ENCODE data around the gene PTPRD. TPM values are rescaled to one million over a fixed set of nuclear protein-coding genes. Genes with fewer than 3 reads are reported as not detected.

The PTPRD gene
- total RNA-seq, 1 experiment from 2014 or later = 69.6 TPM

GRCh38 chr9:8733131-8733954 lies 1879.5 kb downstream of the PTPRD start:
- Mint-ChIP-seq H3K4me1 (peaks cover 47% of the 10 kb centered on the region), H3K27me3 (ENCODE audit: low read depth) (no peaks in the 10 kb centered on the region), H3K9me3 (no peaks in the 10 kb centered on the region), H3K27ac (peak overlapping the region; percentile 95), H3K4me3 (peak overlapping the region; percentile 51), H3K36me3 (no peaks in the 10 kb centered on the region)
- CTCF ChIA-PET = interaction anchor here (1.1 kb wide), 1 partner anchor 163 kb away, joined by 5 read pairs; no protein-coding TSS in a partner anchor
- DNase-seq (ENCODE audit: low spot score) (peak; percentile 45), ATAC-seq (peak; percentile 90)
- TF ChIP-seq CREB1 (CRISPR knock-in tag; IDR thresholded peaks at IDR 0.05) (no peak), SP1 (CRISPR knock-in tag; conservative IDR thresholded peaks at IDR 0.05) (0 out of 2 replicates have a peak, but pooled peaks have one; percentile 18), ETV6 (CRISPR knock-in tag; IDR thresholded peaks at IDR 0.05) (0 out of 2 replicates have a peak, but pooled peaks have one; percentile 44), FOXK1 (CRISPR knock-in tag; IDR thresholded peaks at IDR 0.05) (0 out of 2 replicates have a peak, but pooled peaks have one; percentile 27)
- TF ChIP-seq, protein P1, sequence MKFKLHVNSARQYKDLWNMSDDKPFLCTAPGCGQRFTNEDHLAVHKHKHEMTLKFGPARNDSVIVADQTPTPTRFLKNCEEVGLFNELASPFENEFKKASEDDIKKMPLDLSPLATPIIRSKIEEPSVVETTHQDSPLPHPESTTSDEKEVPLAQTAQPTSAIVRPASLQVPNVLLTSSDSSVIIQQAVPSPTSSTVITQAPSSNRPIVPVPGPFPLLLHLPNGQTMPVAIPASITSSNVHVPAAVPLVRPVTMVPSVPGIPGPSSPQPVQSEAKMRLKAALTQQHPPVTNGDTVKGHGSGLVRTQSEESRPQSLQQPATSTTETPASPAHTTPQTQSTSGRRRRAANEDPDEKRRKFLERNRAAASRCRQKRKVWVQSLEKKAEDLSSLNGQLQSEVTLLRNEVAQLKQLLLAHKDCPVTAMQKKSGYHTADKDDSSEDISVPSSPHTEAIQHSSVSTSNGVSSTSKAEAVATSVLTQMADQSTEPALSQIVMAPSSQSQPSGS (CRISPR knock-in tag; IDR thresholded peaks at IDR 0.05; ENCODE audit: borderline replicate concordance, low read depth) = no peak
- TF ChIP-seq, protein P2, sequence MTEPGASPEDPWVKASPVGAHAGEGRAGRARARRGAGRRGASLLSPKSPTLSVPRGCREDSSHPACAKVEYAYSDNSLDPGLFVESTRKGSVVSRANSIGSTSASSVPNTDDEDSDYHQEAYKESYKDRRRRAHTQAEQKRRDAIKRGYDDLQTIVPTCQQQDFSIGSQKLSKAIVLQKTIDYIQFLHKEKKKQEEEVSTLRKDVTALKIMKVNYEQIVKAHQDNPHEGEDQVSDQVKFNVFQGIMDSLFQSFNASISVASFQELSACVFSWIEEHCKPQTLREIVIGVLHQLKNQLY (CRISPR knock-in tag; IDR thresholded peaks at IDR 0.05) = no peak
- TF ChIP-seq, protein P3, sequence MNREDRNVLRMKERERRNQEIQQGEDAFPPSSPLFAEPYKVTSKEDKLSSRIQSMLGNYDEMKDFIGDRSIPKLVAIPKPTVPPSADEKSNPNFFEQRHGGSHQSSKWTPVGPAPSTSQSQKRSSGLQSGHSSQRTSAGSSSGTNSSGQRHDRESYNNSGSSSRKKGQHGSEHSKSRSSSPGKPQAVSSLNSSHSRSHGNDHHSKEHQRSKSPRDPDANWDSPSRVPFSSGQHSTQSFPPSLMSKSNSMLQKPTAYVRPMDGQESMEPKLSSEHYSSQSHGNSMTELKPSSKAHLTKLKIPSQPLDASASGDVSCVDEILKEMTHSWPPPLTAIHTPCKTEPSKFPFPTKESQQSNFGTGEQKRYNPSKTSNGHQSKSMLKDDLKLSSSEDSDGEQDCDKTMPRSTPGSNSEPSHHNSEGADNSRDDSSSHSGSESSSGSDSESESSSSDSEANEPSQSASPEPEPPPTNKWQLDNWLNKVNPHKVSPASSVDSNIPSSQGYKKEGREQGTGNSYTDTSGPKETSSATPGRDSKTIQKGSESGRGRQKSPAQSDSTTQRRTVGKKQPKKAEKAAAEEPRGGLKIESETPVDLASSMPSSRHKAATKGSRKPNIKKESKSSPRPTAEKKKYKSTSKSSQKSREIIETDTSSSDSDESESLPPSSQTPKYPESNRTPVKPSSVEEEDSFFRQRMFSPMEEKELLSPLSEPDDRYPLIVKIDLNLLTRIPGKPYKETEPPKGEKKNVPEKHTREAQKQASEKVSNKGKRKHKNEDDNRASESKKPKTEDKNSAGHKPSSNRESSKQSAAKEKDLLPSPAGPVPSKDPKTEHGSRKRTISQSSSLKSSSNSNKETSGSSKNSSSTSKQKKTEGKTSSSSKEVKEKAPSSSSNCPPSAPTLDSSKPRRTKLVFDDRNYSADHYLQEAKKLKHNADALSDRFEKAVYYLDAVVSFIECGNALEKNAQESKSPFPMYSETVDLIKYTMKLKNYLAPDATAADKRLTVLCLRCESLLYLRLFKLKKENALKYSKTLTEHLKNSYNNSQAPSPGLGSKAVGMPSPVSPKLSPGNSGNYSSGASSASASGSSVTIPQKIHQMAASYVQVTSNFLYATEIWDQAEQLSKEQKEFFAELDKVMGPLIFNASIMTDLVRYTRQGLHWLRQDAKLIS (CRISPR knock-in tag; IDR thresholded peaks at IDR 0.05; ENCODE audit: borderline replicate concordance) = no peak
- POLR2A ChIA-PET = no interaction called here

DNA sequence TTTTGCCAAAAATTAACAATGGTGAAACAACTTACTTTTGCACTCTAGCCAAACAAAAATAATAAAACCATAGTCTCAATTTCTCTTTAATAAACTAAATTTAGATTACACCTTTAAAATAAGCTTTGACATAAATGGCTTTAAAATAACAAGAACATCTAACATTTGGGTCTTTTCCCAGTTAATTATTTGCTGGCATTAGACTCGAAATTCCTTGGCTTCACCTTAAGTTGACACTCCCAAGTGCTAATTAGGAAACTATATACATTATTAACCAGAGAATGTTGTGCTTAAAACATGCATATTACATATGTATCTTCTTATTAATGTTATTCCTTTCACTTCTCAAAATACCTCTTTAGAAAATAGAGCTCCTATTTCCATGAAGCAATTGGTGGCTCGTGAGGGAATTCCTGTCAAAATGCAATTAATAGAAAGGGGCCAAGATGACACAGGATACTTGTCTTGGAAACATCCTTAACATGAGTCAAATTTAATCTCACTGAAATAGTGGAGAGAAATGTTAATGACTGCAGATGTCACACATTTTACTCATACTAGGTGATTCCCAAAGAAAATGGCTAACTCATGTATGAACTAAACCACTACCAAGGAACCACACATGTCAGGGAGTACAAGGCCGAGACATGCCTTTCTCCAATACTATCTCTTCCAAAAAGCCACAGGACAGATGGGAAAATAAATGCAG lies 1880.3 kb downstream of the PTPRD start:
- Mint-ChIP-seq H3K27ac (peak overlapping the region; percentile 95), H3K4me3 (no peak overlapping the region), H3K9me3 (no peaks in the 10 kb centered on the region), H3K4me1 (peaks cover 49% of the 10 kb centered on the region), H3K36me3 (no peaks in the 10 kb centered on the region), H3K27me3 (ENCODE audit: low read depth) (no peaks in the 10 kb centered on the region)
- ATAC-seq (no peak), DNase-seq (ENCODE audit: low spot score) (no peak)
- ChIA-PET CTCF (no interaction called here), POLR2A (interaction anchor here (1.0 kb wide), 1 partner anchor 17 kb away, joined by 3 read pairs; no protein-coding TSS in a partner anchor)
- TF ChIP-seq NFE2L1 (CRISPR knock-in tag; IDR thresholded peaks at IDR 0.05) (no peak), ESRRA (CRISPR knock-in tag; IDR thresholded peaks at IDR 0.05; ENCODE audit: borderline replicate concordance) (no peak), FOXJ3 (CRISPR knock-in tag; IDR thresholded peaks at IDR 0.05; ENCODE audit: borderline replicate concordance) (no peak), CBFB (CRISPR knock-in tag; IDR thresholded peaks at IDR 0.05; ENCODE audit: low read depth) (no peak)
- TF ChIP-seq, protein P4, sequence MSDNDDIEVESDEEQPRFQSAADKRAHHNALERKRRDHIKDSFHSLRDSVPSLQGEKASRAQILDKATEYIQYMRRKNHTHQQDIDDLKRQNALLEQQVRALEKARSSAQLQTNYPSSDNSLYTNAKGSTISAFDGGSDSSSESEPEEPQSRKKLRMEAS (CRISPR knock-in tag; IDR thresholded peaks at IDR 0.05) = no peak
- TF ChIP-seq, protein P5, sequence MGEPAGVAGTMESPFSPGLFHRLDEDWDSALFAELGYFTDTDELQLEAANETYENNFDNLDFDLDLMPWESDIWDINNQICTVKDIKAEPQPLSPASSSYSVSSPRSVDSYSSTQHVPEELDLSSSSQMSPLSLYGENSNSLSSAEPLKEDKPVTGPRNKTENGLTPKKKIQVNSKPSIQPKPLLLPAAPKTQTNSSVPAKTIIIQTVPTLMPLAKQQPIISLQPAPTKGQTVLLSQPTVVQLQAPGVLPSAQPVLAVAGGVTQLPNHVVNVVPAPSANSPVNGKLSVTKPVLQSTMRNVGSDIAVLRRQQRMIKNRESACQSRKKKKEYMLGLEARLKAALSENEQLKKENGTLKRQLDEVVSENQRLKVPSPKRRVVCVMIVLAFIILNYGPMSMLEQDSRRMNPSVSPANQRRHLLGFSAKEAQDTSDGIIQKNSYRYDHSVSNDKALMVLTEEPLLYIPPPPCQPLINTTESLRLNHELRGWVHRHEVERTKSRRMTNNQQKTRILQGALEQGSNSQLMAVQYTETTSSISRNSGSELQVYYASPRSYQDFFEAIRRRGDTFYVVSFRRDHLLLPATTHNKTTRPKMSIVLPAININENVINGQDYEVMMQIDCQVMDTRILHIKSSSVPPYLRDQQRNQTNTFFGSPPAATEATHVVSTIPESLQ (CRISPR knock-in tag; IDR thresholded peaks at IDR 0.05) = no peak
